GM18951 (cell line): ENCODE data around the gene KLHL2.
"Not testable (repeated sequence)": the region's sequence is repeated elsewhere in the genome, so short reads cannot be mapped to it uniquely, and the experiment has no call there.

Experiments
- POLR2A ChIP-seq: IDR thresholded peaks from 4 replicates; pipeline ENCODE4 v1.6.1; 2011; ENCODE audit warnings: mild to moderate bottlenecking; ENCODE audit not compliant: insufficient read length, insufficient read depth; ENCODE audit errors: extremely low read depth
- in situ Hi-C: fragments of 300-500 bp; cut with MboI; formaldehyde crosslinking; loops from one replicate; pipeline ENCODE4 v1.12.0; 2022; ENCODE audit warnings: low sequenced_read_pairs, mixed read lengths, inconsistent platforms; ENCODE audit not compliant: unreplicated experiment

The KLHL2 gene

DNA sequence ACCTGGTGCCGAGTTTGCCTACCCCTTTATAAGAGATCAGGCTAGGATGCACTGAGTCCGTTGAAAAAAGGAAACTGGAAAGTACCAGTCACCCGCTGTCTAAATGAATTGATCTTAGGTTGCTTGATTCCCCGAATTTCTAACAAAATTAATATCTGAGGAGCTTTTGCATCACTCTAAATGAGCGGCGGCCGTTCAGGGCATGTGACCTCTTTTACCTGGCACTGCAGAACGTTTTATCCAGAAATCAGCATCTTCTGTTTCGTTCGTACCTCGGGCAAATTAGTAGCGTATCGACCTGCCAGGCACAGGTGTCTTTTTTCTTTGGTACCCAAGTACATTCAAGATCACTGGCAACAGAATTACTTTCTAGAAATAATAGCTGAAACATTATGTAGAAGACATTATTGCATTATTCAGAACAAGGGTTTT, 876 bp downstream of the KLHL2 start:
- TF ChIP-seq POLR2A: no peak
- in situ Hi-C loops: no loop called here

DNA sequence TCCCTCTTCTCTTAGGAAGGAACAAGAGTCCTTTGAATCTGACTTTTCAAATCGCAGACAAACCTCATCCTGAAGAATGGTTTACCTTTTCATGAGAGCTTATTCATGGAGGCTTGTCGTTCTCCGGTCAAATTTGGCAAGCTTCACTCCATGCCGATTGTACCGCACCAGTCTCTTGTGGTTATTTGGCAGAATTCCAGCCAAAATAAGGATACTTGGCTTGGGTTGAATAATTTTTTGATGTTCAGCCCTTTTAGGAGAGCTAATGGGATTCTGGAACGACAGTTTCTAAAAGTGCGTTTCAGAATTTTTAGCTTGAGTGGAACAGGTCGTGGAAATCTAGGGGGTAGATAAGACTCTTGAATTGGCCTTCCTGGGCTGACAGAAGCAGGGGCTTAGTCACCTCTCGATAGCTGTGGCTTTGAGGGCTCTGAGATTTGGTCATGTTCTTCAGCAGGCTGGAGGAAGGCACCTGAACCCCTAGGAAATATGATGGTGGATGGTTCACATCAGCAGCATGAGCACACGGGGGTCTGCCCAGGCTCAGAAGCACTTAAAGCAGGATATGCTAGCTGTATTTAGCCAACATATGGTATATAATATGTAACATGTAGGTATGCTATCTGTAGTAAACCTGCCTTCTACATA, 1.5 kb downstream of the KLHL2 start:
- no peak for TF ChIP-seq POLR2A
- in situ Hi-C loops: no loop called here

DNA sequence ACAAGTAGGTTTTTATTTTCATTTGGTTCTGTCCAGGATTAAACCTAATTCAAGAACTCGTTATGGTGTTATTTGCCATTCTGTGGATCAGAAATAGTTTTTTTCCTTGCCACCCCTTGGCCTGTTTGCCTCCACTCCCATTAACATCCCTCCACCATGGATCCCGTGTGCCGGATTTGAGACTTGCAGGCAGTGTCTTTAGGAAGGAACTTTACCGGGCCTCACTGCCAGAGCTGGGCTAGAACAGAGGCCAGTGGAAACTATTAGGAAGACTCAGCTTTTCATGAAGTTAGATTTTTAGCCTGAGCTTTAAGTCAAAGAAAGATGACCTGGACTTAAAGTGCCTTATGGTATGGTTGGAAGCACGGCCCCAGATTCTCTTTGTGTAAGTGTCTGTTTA, 2.4 kb downstream of the KLHL2 start:
- no peak for TF ChIP-seq POLR2A
- in situ Hi-C loops: no loop called here

DNA sequence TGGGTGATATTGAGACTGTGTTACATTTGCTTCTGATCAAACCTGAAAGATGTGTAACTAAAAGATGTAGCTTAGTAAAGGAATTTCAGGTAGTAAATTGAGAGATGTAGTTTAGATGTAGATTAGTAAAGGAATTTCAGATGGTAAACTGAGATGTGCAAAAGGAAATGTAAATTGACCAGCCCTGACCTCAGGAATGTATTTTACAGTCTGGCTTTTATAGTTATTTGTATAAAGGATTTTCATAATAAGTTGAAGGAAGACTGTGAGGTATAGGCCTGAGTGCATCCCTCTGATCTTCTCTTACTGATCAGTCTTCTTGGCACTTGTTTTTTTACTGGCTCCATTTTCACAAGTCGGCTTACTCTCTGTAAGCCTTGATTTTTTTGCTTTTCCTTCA, 3.2 kb downstream of the KLHL2 start:
- TF ChIP-seq POLR2A: no peak
- in situ Hi-C loops: no loop called here

DNA sequence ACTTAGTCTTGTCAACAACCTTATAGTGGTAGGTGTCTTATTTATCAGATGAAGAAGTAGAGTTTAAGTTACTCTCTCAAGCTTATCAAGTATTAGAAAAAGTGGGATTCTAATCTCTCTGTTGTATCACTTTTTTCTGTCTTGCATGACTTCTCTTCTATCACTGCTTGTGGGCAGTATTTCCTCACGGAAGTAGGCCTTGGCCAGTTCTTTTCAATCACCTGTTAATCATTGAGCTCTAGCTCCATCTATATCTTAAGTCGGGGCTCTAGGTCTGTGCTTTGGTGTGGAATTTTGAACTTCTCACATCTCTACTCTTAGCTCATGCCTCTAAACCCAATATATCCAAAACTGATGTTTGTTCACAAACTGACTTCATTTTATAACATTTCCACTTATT, 5.3 kb downstream of the KLHL2 start:
- in situ Hi-C loops: not testable (repeated sequence)

DNA sequence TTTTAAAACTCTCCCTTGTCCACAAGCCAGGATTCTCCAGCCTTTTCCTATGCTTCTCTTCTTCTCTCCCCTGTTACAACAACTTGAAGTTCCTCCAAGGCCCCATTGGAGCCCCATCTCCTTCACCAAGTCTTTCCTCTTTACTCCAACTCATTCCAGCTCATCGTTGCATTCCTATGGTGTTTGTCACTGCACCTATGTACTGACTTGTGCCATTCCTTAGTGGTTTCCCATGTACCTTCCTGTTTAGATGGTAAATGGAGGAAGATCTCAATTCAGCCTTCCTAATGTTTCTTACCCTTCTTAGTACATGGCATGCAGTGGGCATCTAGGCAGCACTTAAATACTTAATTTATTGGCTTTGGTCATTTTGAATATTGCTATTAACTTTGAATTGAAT, 6.0 kb downstream of the KLHL2 start:
- in situ Hi-C loops: not testable (repeated sequence)

DNA sequence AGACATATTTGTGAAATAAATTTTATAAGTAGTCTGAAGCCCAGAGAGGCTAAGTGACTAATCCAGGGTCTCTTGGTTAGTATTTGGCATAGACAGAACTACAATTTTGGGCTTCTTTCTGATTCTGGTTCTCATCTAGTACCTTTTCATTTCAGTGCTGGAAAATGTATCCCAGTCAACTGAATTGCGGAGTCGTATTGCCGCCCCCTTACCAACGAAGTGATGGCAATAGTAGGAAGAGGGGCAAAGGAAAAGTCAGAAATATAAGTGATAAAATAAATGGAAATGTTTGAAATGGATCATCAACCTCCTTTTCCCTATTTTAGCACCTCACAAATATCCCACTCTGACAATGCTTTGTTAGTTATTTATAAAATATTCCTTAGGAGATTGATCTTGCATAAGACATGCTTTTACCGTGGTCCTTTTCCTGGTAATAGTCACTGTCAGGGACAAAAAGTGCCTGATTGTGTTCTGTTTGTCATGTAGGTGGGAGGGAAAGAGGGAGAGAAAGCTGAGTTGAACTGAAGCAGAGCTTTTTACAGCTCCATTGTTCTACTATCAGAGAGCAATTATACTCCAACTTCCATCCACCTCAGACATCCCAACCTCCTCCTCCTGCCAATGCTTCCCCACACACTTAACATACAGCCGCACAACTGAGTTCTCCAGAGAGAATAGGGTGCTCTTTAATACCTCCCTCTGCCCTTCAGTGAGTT, 6.8 kb downstream of the KLHL2 start:
- in situ Hi-C loops: not testable (repeated sequence)

DNA sequence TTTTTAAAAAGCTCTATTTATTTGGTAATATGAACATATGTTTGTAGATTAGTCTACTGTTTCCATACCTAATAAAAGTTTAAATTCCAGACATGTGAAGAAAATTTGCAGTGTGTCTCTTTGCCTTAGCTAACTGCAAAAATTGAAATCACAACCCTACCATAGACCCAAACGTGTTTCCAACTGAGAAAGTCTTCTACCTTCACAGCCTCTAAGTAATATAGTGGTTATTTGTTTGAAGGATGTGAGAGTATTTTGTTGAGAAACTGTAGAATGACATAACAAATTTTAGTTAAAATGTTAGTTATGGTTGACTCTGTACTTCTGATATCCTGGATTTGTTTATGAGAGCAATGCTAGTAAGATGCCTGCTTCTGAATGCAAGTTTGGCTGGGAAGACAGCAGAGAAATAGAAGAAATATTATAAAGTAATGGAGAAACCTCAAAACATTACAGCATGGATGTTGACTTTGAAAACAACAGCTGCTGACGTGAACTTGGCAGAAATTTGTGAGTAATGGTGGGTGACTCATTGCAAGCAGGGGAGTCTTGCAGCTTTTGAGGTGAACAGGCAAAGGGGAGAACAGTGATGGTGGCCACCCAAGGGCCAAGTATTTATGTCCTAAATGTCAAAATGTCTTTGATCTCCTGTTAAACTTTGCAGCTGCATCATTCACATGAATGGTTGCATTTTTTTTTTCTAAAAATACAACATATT, 7.8 kb downstream of the KLHL2 start:
- in situ Hi-C loops: not testable (repeated sequence)

DNA sequence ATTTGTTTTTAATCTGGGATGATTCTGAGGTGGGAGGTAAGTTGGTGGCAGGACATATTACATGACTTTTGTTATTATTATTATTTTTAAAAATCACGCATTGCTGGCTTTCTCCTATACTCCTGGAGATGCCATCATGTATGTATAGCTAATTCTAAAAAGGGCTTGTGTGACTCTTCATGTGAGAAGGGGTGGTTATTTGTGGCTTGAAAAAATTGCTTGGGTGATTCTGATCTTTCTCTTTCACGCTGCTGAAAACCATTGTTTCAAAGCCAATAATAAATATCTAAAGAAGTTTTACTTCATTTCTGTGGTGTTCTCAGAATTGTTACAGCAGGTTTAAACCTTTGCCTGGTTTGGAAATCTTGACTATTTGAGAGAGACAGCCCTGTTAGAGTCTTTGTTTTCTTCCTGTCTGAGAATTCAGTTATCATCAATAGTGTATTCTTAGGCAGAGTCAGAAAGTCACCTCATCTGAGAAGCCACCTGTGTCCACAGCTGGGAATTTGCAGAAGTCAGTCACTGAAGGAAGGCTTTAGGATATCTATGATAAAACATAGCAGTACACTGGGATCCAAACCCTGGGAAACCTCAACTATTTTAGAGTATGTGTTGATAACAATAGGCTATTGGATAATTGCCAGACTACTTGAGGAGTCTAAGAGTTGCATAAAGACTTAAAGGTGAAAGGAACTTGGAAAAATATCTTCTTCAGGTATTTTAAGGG, 8.6 kb downstream of the KLHL2 start:
- in situ Hi-C loops: not testable (repeated sequence)

DNA sequence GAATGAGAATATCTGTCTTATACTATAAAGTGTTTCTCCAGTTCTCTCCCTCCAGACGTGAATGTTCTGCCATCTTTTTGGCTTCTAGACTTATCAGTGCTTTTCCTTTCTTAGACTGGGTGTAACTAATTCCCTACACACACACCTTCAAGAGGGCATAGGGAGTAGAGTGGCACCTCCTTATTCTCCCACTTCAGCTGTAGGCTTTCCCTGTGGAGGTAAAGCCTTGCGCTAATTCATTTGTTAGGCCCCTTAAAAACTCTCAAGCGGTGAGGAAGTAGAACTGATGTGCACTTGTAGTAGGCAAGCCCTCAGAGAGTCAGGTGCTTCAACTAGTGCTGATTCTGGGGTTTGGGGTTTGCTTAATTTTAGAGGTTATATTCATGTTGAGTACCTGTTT, 10.0 kb downstream of the KLHL2 start:
- in situ Hi-C loops: no loop called here
- TF ChIP-seq POLR2A: no peak

DNA sequence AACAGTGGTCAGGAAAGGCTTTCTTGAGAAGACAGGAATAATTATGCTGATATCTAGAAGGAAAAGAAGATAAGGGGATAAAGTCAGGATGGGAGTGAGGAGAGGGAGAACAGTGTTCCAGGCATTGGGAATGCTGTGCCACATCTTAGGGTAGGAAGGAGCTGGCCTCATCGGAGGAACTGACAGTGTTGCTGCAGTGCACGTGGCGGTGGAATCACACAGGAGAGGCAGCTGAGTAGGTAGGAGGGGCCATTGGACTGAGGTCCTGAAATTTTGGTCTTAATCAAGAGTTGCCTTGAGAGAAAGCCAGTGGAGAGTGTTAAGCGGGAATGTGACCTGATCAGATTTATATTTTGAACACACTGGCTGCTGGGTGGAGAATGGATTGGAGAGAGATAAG, 13.9 kb downstream of the KLHL2 start:
- in situ Hi-C loops: not testable (repeated sequence)

DNA sequence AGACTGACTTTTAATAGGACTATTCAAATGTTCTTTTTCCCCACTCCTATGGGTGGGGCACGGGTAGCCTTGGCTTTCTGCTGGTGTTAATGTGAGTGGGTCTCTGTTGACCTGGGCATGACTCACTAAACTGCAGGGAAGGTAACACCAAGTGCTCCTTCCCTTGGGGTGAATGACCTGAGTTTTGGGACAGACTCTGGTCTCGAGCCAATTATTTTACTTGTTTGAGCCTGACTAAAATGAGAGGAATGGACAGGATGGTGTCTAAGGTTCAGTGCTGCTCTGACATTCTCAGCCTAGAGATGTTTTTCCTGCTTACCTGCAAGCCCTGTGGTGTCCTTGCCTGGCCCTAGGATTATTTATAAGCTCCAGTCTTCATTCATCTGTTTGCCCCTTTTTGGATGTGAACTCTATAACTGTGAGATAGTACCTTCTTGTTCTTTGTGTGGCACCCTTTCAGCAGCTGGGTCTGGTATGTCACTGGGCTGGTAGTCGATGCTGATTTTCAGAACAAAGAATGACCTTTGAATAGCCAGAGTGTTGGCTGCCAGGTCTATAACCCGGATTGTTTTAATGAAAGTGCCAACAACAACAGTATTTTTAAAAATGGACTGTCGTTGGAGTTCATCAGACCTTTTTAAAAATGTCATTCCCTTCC, 14.8 kb downstream of the KLHL2 start:
- in situ Hi-C loops: not testable (repeated sequence)

DNA sequence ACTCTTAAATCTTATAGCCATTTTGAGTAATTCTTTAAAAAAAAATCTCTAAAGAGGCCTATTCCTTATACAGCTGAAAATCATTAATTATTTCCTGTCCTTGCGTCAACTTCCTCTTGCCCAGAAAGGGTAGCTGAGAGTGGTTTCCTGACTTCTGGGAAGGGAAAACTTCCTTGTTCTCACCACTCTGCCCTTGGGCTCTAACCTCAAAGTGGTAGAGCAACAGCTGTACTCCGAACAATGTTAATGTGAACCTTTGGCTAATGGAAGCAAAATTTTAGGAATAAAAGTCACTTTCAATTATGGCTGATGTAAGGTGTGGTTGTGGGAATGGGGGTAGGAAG, 15.3 kb downstream of the KLHL2 start:
- no peak for TF ChIP-seq POLR2A
- in situ Hi-C loops: no loop called here

DNA sequence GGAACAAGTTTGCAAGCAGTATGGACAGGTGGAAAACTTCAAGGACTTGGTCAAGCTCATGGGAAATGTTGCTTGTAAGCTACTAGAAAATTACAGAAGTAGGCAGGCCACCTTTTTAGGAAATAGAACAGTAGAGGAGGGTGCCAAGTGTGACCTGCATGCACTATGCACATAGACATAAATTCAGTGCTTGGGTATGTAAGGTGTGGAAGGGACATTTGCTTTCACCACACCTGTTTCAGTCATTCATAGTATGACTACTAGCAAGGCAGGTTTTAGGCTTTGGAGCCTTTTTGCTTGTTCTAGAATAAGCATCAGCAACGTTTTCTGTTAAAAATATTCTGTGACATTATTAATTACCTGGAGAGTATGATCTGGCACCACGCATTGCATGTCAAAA, 20.0 kb downstream of the KLHL2 start:
- in situ Hi-C loops: not testable (repeated sequence)

DNA sequence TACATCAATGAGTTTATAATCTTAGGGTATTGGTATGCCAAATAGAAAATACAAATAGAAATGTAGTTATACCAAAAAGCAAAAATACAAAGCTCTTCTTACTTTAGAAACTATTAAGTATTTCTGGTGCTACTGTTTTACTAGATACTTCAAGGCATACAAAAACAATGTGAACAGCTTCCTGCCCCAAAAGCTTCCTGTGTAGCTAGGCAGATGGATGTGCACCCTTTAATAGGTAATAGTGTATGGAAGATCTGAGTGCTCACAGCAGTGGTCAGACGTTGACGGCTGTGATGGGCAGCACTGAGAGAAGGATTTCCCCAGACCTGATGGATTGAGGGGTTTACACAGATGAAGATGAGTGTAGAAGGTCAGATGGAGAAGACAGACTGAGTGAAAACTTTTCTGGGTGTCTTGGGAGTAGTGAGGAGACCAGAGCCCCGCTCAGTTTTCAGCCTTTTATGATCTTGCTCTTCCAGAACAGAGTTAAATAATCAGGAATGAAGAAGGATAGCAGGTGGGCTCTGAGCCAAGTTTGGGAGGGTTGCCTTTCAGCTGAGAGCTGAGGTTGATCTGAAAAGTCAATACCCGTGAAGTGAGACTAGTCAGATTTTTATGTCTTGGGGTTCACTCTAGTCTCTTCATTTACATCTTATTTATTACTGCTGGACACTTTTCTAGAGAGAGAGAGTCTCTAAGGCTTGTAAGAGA, 22.3 kb downstream of the KLHL2 start:
- in situ Hi-C loops: not testable (repeated sequence)

DNA sequence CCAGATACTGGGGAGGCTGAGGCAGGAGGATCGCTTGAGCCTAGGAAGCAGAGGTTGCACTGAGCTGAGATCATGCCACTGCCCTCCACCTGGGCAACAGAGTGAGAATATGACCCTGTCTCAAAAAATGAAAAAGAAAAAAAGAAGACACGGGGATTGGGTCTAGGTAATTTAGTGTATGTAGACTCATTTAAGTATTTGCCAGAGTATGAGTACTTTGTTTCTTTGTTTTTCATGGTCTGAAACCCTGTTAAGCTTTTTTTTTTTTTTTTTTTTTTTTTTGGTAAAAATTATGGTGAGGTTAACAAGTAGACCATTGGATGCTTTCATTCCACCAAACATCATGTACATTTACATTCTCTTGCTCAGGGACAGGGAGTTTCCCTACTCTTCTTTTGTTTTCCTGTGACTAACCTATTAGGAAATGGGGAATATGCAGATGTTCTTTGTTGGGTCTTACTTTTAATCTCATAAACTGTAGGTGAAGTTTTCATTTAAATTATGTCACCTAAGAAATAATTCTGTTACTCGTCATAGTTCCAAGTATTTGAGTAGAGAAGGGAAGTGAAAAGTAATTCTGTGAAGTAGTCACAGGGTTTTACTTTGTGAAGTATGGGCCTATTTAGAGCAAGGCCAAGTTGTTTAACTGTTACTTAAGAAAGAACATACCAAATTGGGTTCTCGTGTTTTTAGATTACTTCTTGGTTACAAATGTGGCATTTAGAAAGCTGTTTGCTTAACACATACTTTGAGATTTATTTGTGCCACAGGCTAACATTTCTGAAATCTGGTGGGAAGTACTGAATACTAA, 25.5 kb downstream of the KLHL2 start:
- in situ Hi-C loops: not testable (repeated sequence)
